Measurements from ENCODE around the gene PKN1. TPM values are rescaled to one million over a fixed set of nuclear protein-coding genes. Genes with fewer than 3 reads are reported as not detected.
"Not testable (repeated sequence)": the region's sequence is repeated elsewhere in the genome, so short reads cannot be mapped to it uniquely, and the experiment has no call there.

The PKN1 gene
- total and polyA plus RNA-seq, 9 of the 15 experiments (the other 6 are each of a cell fraction or from before 2014, with no cell fraction given): 0.30 to 228 (median 77.5) TPM

GRCh38 chr19:14396730-14397129 lies 36.4 kb upstream of the PKN1 start:
- BruUV-seq (replicated peaks); H4K20me1 ChIP-seq (replicated peaks; ENCODE audit: control insufficient read depth, insufficient read depth, low read length); H3K4me2 ChIP-seq (ENCODE audit: insufficient read depth, low read length); H3K79me2 ChIP-seq (ENCODE audit: control insufficient read depth, insufficient read depth, low read length); H3K9me3 ChIP-seq (replicated peaks; ENCODE audit: control insufficient read depth, insufficient read depth, low read depth, low read length); H3K9ac ChIP-seq (ENCODE audit: insufficient read depth in 1 of 2, low read depth in 2 of 2, low read length in 2 of 2); ATAC-seq; H3K9me1 ChIP-seq (ENCODE audit: control insufficient read depth, insufficient read depth, low read length); H3K27me3 ChIP-seq (ENCODE audit: control insufficient read depth in 2 of 2, insufficient read depth in 2 of 2, low read length in 2 of 2); H2AFZ ChIP-seq (ENCODE audit: low read depth, low read length); DNase-seq (ENCODE audit: extremely low read depth in 1 of 4, low spot score in 3 of 4); intact Hi-C loops (cut with micrococcal nuclease); H3K4me1 ChIP-seq (replicated peaks in 1 of 2; ENCODE audit: control insufficient read depth in 2 of 2, insufficient read depth in 2 of 2, low read length in 2 of 2); CTCF ChIA-PET (ENCODE audit: low intra/inter-chr PET ratio); H3K27ac ChIP-seq (ENCODE audit: extremely low read depth, low read depth, low read length); H3K4me3 ChIP-seq: not testable (repeated sequence)
- in situ Hi-C loops (cut with MboI): loop anchor here (5.0 kb wide), 1 partner anchor 371 kb away; no protein-coding TSS in a partner anchor
- 100% methylated on average over 1 of the region's 3 CpGs for WGBS (ENCODE audit: insufficient coverage, low coverage, missing lambda C conversion rate)
- peak; percentile 86 for FAIRE-seq
- POLR2A ChIA-PET: interaction anchor here (1.0 to 3.3 kb wide), 4 partner anchors 8 to 372 kb away, joined by 3 to 24 read pairs (median 6); no protein-coding TSS in a partner anchor
- peak; percentile 41; the same call in 1 of the 2 replicates for TF ChIP-seq POLR2G (IDR thresholded peaks at IDR 0.05; ENCODE audit: low read depth, low read length)
- peaks cover 71% of the 10 kb centered on the region; the same call in 2 of the 3 replicates for H3K36me3 ChIP-seq (ENCODE audit: control insufficient read depth, insufficient read depth, low read length)

- H3K79me2 ChIP-seq (ENCODE audit: control insufficient read depth, insufficient read depth, low read length); H3K9ac ChIP-seq (ENCODE audit: insufficient read depth in 1 of 2, low read depth in 2 of 2, low read length in 2 of 2); H3K4me2 ChIP-seq (ENCODE audit: insufficient read depth, low read length); H3K27ac ChIP-seq (ENCODE audit: extremely low read depth, low read depth, low read length); intact Hi-C loops (cut with micrococcal nuclease); BruUV-seq (replicated peaks); H4K20me1 ChIP-seq (replicated peaks; ENCODE audit: control insufficient read depth, insufficient read depth, low read length); H3K27me3 ChIP-seq (ENCODE audit: control insufficient read depth in 2 of 2, insufficient read depth in 2 of 2, low read length in 2 of 2); H2AFZ ChIP-seq (ENCODE audit: low read depth, low read length); DNase-seq (ENCODE audit: extremely low read depth in 1 of 4, low spot score in 3 of 4); CTCF ChIA-PET (ENCODE audit: low intra/inter-chr PET ratio); ATAC-seq; H3K4me1 ChIP-seq (replicated peaks in 1 of 2; ENCODE audit: control insufficient read depth in 2 of 2, insufficient read depth in 2 of 2, low read length in 2 of 2); FAIRE-seq; H3K9me3 ChIP-seq (replicated peaks; ENCODE audit: control insufficient read depth, insufficient read depth, low read depth, low read length); H3K4me3 ChIP-seq; H3K9me1 ChIP-seq (ENCODE audit: control insufficient read depth, insufficient read depth, low read length): not testable (repeated sequence)
- in situ Hi-C loops (cut with MboI): loop anchor here (5.0 kb wide), 1 partner anchor 370 kb away; no protein-coding TSS in a partner anchor
- POLR2A ChIA-PET: interaction anchor here (3.3 kb wide), 1 partner anchor 8 kb away, joined by 24 read pairs; no protein-coding TSS in a partner anchor
- WGBS (ENCODE audit: insufficient coverage, low coverage, missing lambda C conversion rate): 89% methylated on average over 12 of the region's 16 CpGs
- TF ChIP-seq POLR2G (IDR thresholded peaks at IDR 0.05; ENCODE audit: low read depth, low read length): peak; percentile 13; the same call in 1 of the 2 replicates
- H3K36me3 ChIP-seq (ENCODE audit: control insufficient read depth, insufficient read depth, low read length): peaks cover 71% of the 10 kb centered on the region; the same call in 2 of the 3 replicates
These were observed 35.9 kb upstream of the PKN1 start for GRCh38 chr19:14397168-14397567.
